H1 (cell line): ENCODE measurements around the gene GALNT2. TPM values are rescaled to one million over a fixed set of nuclear protein-coding genes. Genes with fewer than 3 reads are reported as not detected.

Source experiments
- CBX8 ChIP-seq: fragments of 300-800, 300-1000 bp; sonication (generic); IDR thresholded peaks from 2 replicates; pipeline ENCODE4 v1.7.1; 2016; ENCODE audit warnings: low read depth, low read length, borderline replicate concordance
- CREB1 ChIP-seq: IDR thresholded peaks from 2 replicates; pipeline ENCODE4 v1.6.1; 2012; ENCODE audit warnings: inconsistent platforms
- CTBP2 ChIP-seq: IDR thresholded peaks from 2 replicates; pipeline ENCODE4 v1.7.0; 2011; ENCODE audit warnings: borderline replicate concordance, mild to moderate bottlenecking, moderate library complexity, mixed read lengths, low read length; ENCODE audit not compliant: insufficient read depth, insufficient read length
- NRF1 ChIP-seq: IDR thresholded peaks from 2 replicates; pipeline ENCODE4 v1.6.1; 2011; ENCODE audit warnings: mild to moderate bottlenecking, low read depth, low read length, improper control_type of control experiment
- polyA plus RNA-seq, 7 experiments: library from polyadenylated mRNA; depleted of rRNA in 3 of 7; stranded (reverse) in 5 of 7; unstranded in 2 of 7; fragments of >200 nt in 5 of 7; fragments of 200-250 nt in 2 of 7; gene quantifications; 1 replicate in 5 of 7; 2 replicates in 1 of 7; 4 replicates in 1 of 7; pipeline versions ENCODE4 v1.2.1 to v1.2.3, GENCODE V29; 2011 to 2013; ENCODE audit warnings: missing spikeins in 2 of 7, mixed read lengths in 2 of 7
- total RNA-seq: library from RNA; stranded (reverse); fragmentation: NEBNext Ultra II Directional; extraction: Animal tissue kit (Norgen Biotek cat#: 25700); gene quantifications from 2 replicates; pipeline ENCODE4 v1.2.1, GENCODE V29; 2021

The GALNT2 gene
- total and polyA plus RNA-seq, 2 of the 8 experiments (the other 6 are each of a cell fraction or from before 2014, with no cell fraction given) = 34.5 to 75.3 TPM

DNA sequence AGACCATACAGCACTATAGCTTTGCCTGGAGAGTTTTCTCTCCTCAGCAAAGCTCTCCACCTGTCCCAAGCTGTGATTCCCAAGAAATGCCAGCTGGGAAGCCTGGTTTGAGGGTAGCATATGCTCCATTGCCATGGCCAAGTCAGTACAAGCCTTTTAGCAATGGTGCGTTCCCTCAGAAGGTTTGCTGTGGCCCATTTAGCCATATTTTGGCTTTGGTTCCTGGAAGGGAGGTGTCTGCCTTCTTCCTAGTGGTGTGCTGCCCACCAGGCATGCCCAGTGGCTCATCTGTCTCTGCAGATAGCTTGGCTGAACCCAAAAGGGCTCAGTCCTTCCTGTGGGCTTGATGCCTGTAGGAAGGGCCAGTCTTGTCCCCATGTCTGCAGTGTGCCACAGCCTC is 32.4 kb downstream of the GALNT2 start (continued):
- TF ChIP-seq CTBP2 (no peak), CBX8 (no peak), CREB1 (no peak), NRF1 (no peak)
